K562 (cell line): ENCODE measurements around the gene CNPY2. TPM values are rescaled to one million over a fixed set of nuclear protein-coding genes. Genes with fewer than 3 reads are reported as not detected.

ENCODE experiments used
- CEBPG ChIP-seq, 3 experiments: fragments of 200-800 bp in 1 of 3; sonication (Bioruptor generic) in 1 of 3; sonication (generic) in 1 of 3; formaldehyde crosslinking in 1 of 3; IDR thresholded peaks in 2 of 3; conservative IDR thresholded peaks in 1 of 3; 2 replicates each; pipeline versions ENCODE4 v1.6.1 to v1.8.0; 2016 to 2022; ENCODE audit warnings: missing compliant biosample characterization in 2 of 3, missing genetic modification characterization in 2 of 3, mild to moderate bottlenecking in 1 of 3, missing genetic modification reagents in 1 of 3
- CTBP1 ChIP-seq: fragments of 450-650 bp; IDR thresholded peaks from 2 replicates; pipeline ENCODE4 v1.6.1; 2016; ENCODE audit warnings: borderline replicate concordance
- FOXO4 ChIP-seq: fragments of 450-650 bp; formaldehyde crosslinking; IDR thresholded peaks from 2 replicates; pipeline ENCODE4 v1.4.0; 2020; ENCODE audit warnings: mild to moderate bottlenecking, moderate library complexity
- GTF2E2 ChIP-seq: fragments of 200-800 bp; sonication (Bioruptor generic); IDR thresholded peaks from 2 replicates; pipeline ENCODE4 v1.6.1; 2016; ENCODE audit warnings: missing genetic modification characterization, missing compliant biosample characterization
- MAFG ChIP-seq: fragments of 450-650 bp; conservative IDR thresholded peaks from 2 replicates; pipeline ENCODE4 v1.6.1; 2016; ENCODE audit warnings: missing genetic modification characterization, missing compliant biosample characterization
- MXI1 ChIP-seq: IDR thresholded peaks from 2 replicates; pipeline ENCODE4 v1.6.1; 2011; ENCODE audit warnings: low read depth, mild to moderate bottlenecking, improper control_type of control experiment, low read length
- RAD51 ChIP-seq: fragments of 450-650 bp; IDR thresholded peaks from 2 replicates; pipeline ENCODE4 v1.7.1; 2016; ENCODE audit warnings: low read depth, mild to moderate bottlenecking, borderline replicate concordance
- RERE ChIP-seq: sonication (generic); formaldehyde crosslinking; IDR thresholded peaks from 2 replicates; pipeline ENCODE4 v1.8.0; 2023; ENCODE audit warnings: missing genetic modification reagents, mild to moderate bottlenecking, borderline replicate concordance
- SREBF1 ChIP-seq: fragments of 150-350 bp; IDR thresholded peaks from 2 replicates; pipeline ENCODE4 v1.6.1; 2014; ENCODE audit warnings: antibody characterized with exemption, low read depth, low read length, borderline replicate concordance
- SRSF9 ChIP-seq: fragments of 200-400 bp; formaldehyde crosslinking; IDR thresholded peaks from 2 replicates; pipeline ENCODE4 v1.6.1; 2017; ENCODE audit warnings: low read depth, low read length, borderline replicate concordance
- TAF9B ChIP-seq: fragments of 450-650 bp; IDR thresholded peaks from 2 replicates; pipeline ENCODE4 v1.6.1; 2018; ENCODE audit warnings: mild to moderate bottlenecking; ENCODE audit not compliant: partially characterized antibody
- ZNF24 ChIP-seq: fragments of 450-650 bp; IDR thresholded peaks from 2 replicates; pipeline ENCODE4 v1.6.1; 2016
- ZNF395 ChIP-seq: fragments of 200-800 bp; sonication (Bioruptor generic); IDR thresholded peaks from 2 replicates; pipeline ENCODE4 v1.6.1; 2017; ENCODE audit warnings: missing genetic modification characterization, missing compliant biosample characterization
- ZNF507 ChIP-seq: conservative IDR thresholded peaks from 2 replicates; pipeline ENCODE4 v1.6.1; 2017; ENCODE audit warnings: missing genetic modification characterization, missing compliant biosample characterization
- ZNF77 ChIP-seq: fragments of 250-450 bp; sonication (Bioruptor Pico); IDR thresholded peaks from 2 replicates; pipeline ENCODE4 v1.5.0; 2020
- polyA plus RNA-seq, 8 experiments: library from polyadenylated mRNA; depleted of rRNA in 4 of 8; stranded (reverse) in 5 of 8; unstranded in 3 of 8; fragments of >200 nt; fragmentation: Nextera tagmentation in 2 of 8; fragmentation: Illumina TruSeq in 1 of 8; extraction: Ambion mirVana in 2 of 8; extraction: Trizol in 1 of 8; gene quantifications; 2 replicates each; pipeline versions ENCODE4 v1.2.1 to v1.2.3, GENCODE V29; 2011 to 2014; ENCODE audit warnings: inconsistent platforms in 1 of 8, missing spikeins in 1 of 8
- total RNA-seq, 7 experiments: library from RNA; depleted of rRNA in 6 of 7; stranded (reverse); fragments of >200 nt in 6 of 7; fragmentation: Illumina TruSeq in 2 of 7; extraction: Trizol in 2 of 7; gene quantifications; 2 replicates each; pipeline versions ENCODE4 v1.2.1 to v1.2.3, GENCODE V29; 2011 to 2021; ENCODE audit warnings: low replicate concordance in 1 of 7
- TF ChIP-seq, protein P1 (sequence below), 2 experiments: fragments of 450-650 bp; conservative IDR thresholded peaks; 2 replicates each; pipeline ENCODE4 v1.6.1; 2017; ENCODE audit warnings: mild to moderate bottlenecking in 2 of 2, moderate library complexity in 2 of 2
- TF ChIP-seq, protein P2 (sequence below): fragments of 250-450 bp; sonication (Bioruptor Pico); IDR thresholded peaks from 2 replicates; pipeline ENCODE4 v1.8.0; 2021; ENCODE audit warnings: moderate library complexity, mild to moderate bottlenecking, inconsistent platforms

CNPY2 gene
- total and polyA plus RNA-seq, 9 of the 15 experiments (the other 6 are each of a cell fraction or from before 2014, with no cell fraction given), result 33.8 to 190 (median 138) TPM

- no peak for TF ChIP-seq RERE (CRISPR knock-in tag)
- TF ChIP-seq GTF2E2 (tag), result peak; percentile 93
- no peak for TF ChIP-seq TAF9B
- peak; percentile 11; the same call in 1 of the 2 replicates for TF ChIP-seq CEBPG (CRISPR knock-in tag; IDR thresholded peaks at IDR 0.05)
- TF ChIP-seq CEBPG (tag; conservative IDR thresholded peaks at IDR 0.05 in 1 of 2, IDR thresholded peaks at IDR 0.05 in 1 of 2), result no peak
- TF ChIP-seq, protein P1, sequence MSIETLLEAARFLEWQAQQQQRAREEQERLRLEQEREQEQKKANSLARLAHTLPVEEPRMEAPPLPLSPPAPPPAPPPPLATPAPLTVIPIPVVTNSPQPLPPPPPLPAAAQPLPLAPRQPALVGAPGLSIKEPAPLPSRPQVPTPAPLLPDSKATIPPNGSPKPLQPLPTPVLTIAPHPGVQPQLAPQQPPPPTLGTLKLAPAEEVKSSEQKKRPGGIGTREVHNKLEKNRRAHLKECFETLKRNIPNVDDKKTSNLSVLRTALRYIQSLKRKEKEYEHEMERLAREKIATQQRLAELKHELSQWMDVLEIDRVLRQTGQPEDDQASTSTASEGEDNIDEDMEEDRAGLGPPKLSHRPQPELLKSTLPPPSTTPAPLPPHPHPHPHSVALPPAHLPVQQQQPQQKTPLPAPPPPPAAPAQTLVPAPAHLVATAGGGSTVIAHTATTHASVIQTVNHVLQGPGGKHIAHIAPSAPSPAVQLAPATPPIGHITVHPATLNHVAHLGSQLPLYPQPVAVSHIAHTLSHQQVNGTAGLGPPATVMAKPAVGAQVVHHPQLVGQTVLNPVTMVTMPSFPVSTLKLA (conservative IDR thresholded peaks at IDR 0.05), result peak; percentile 95 to 98
- no peak for TF ChIP-seq ZNF507 (tag)
- TF ChIP-seq, protein P2, sequence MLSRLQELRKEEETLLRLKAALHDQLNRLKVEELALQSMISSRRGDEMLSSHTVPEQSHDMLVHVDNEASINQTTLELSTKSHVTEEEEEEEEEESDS (CRISPR knock-in tag), result no peak
- TF ChIP-seq CTBP1, result no peak; the same call in 1 of the 2 replicates
- no peak for TF ChIP-seq SREBF1
- no peak for TF ChIP-seq FOXO4 (CRISPR knock-in tag)
- TF ChIP-seq MAFG (tag), result no peak
- no peak for TF ChIP-seq ZNF77 (CRISPR knock-in tag)
- no peak for TF ChIP-seq RAD51
- TF ChIP-seq ZNF395 (CRISPR knock-in tag), result peak; percentile 67; the same call in 1 of the 2 replicates
- TF ChIP-seq MXI1, result peak; percentile 86
- TF ChIP-seq SRSF9, result no peak
- no peak for TF ChIP-seq ZNF24
Observed at GRCh38 chr12:56299853-56300643, 15.7 kb downstream of the CNPY2 start, which contains the start of gene CS (continued).
